ENCODE results near the gene TM4SF4.
A peak's percentile ranks its signal among the peaks of the same experiment; 100 is the strongest.
"Not testable (repeated sequence)": the region's sequence is repeated elsewhere in the genome, so short reads cannot be mapped to it uniquely, and the experiment has no call there.

Gene TM4SF4, protein sequence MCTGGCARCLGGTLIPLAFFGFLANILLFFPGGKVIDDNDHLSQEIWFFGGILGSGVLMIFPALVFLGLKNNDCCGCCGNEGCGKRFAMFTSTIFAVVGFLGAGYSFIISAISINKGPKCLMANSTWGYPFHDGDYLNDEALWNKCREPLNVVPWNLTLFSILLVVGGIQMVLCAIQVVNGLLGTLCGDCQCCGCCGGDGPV

GRCh38 chr3:149474250-149474817 lies at the start of gene TM4SF4:
Gene TM4SF4 (plus strand): TSS chr3:149474697. CDS start chr3:149474878, 181 bp downstream.
- no peak for DNase-seq (ENCODE audit: low read depth, low spot score)

DNA sequence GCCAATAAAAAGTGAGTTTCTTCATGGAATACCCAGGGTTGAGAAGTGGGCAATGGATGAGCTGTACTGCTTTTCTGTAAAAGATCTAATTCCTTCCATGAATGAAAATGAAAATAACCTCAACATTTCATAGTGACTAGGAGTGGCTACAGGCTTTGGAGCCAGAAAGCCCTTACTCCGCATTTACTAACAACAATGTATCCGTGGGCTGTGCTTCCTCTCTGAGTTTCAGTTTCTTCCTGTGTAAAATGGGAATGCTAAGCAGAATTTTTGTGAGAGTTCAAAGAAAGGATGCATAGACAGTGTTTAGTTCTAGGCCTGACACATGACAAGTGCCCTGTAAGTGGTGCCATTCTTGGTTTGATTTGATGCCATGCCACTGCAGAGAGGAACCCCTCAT lies 49.6 kb upstream of the TM4SF4 start:
- DNase-seq (ENCODE audit: low read depth, low spot score): no peak

GRCh38 chr3:149426325-149426724 lies 48.2 kb upstream of the TM4SF4 start:
- DNase-seq (ENCODE audit: low read depth, low spot score): no peak

- DNase-seq (ENCODE audit: low read depth, low spot score): no peak
Measured at GRCh38 chr3:149428087-149428486, 46.4 kb upstream of the TM4SF4 start.

DNA sequence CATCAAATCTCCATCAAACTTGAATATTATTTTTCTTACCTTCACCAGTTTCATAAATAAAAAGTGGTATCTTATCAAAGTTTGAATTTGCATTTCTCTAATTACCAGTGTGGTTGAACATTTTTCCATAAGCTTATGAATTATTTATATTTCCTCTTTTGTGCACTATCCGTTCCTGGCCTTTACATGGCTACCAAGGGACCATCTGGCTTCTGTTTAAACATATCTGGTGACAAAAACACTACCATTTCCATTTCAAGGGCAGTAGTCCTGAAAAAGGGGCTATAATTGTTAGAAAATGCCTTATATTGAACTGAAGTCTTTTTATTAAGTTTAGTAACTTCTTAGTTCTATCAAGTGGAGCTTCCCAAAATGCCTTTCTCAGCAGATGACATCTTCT lies 44.3 kb upstream of the TM4SF4 start:
- no peak for DNase-seq (ENCODE audit: low read depth, low spot score)

- DNase-seq (ENCODE audit: low read depth, low spot score): no peak
Measured at GRCh38 chr3:149432149-149432548, 42.3 kb upstream of the TM4SF4 start.

- no peak for DNase-seq (ENCODE audit: low read depth, low spot score)
Measured at GRCh38 chr3:149435996-149436885, 38.3 kb upstream of the TM4SF4 start.

DNA sequence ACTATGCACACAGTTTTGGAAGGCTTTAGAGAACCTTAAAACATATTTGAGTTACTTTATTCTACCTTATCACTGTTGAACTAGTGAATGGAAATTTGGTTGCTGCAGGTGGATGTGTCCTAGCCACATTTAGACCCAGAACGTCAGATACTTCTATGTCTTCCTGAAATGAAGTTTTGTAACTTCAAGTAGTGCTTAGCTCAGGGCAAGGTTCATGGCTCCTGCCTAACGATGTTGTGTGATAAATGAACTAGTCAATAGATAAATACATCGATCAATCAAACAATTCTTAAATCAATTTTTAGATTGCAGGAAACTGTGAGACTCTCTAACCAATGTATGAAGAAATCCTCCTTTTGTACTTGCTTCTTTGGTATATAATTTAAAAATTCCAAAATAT lies 37.2 kb upstream of the TM4SF4 start:
- no peak for DNase-seq (ENCODE audit: low read depth, low spot score)

- DNase-seq (ENCODE audit: low read depth, low spot score): no peak
Measured at GRCh38 chr3:149437710-149438109, 36.8 kb upstream of the TM4SF4 start.

DNA sequence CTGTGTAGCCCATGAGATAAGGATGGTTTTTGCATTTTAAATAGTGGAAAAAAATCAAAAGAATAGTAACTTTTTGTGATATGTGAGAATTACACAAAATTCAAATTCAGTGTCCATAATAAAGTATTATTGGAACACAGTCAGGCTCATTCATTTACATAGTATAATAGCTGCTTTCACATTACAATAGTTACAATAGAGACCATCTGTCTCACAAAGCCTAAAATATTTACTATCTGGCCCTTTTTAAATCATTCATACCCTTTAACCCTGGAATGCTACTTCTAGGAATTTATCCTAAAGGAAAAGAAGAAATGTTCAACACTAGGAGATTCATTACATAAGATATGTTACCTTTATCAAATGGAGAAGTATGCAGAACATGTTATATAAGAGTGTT lies 35.5 kb upstream of the TM4SF4 start:
- no peak for DNase-seq (ENCODE audit: low read depth, low spot score)

GRCh38 chr3:149441642-149442041 lies 32.9 kb upstream of the TM4SF4 start:
- no peak for DNase-seq (ENCODE audit: low read depth, low spot score)

GRCh38 chr3:149442043-149442442 lies 32.5 kb upstream of the TM4SF4 start:
- DNase-seq (ENCODE audit: low read depth, low spot score): no peak

- no peak for DNase-seq (ENCODE audit: low read depth, low spot score)
Measured at GRCh38 chr3:149442851-149443544, 31.5 kb upstream of the TM4SF4 start.

DNA sequence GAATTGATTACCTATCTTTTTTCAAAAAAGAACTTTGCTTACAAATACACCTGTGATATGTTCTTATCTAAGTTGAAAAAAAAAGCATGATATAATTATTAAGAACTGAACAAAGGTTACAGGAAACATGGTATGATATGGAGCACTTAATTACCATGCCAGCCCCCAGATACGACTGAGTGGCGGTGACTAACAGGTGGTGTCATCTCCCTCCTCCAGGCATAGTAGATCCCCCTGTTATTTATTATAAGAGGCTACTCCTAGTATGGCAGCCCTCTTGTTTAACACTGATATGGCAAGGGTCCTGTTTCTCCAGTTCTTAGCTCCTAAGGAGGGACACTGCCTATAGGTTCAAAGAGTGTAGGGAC lies 31.0 kb upstream of the TM4SF4 start:
- no peak for DNase-seq (ENCODE audit: low read depth, low spot score)

GRCh38 chr3:149444867-149445266 lies 29.6 kb upstream of the TM4SF4 start:
- DNase-seq (ENCODE audit: low read depth, low spot score): not testable (repeated sequence)

- no peak for DNase-seq (ENCODE audit: low read depth, low spot score)
Measured at GRCh38 chr3:149448331-149448831, 26.1 kb upstream of the TM4SF4 start.

DNA sequence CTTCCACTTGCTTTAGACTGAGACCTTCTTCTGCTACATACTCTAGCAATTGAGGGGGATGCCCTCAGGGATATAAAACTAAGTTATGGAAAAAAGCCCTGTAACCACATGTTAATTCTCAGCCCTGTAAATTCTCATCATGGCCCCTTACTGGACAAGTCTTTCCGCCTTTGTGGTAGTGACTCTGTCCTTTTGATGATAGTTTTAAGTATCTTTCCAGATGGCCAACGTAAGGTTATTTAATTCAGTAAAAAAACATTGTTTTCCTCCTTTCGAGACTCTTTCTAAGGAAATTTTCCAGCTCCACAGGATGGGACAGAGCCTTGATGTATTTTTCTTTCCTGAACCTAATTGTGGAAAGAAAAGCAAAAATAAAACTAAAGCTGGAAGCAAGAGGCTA lies 25.3 kb upstream of the TM4SF4 start:
- no peak for DNase-seq (ENCODE audit: low read depth, low spot score)

- DNase-seq (ENCODE audit: low read depth, low spot score): peak; percentile 84
Measured at GRCh38 chr3:149449799-149450198, 24.7 kb upstream of the TM4SF4 start.

DNA sequence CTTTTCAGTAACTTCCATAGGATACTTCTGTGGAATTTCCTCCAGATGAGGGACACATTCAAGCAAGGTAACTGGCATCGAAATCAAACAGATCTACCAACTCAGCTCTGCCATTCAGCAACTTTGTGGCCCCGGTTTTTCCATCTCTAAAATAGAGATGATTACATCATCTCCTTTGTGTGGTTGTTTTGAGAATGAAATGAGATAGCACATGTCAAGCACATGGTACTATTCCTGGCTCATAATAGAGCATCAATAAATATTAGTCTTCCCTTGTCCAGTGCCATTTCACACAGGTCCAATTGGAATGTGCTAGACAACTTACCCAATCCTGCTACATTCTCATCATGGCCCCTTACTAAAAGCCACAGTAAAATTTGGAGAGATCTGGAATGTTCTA lies 24.2 kb upstream of the TM4SF4 start:
- DNase-seq (ENCODE audit: low read depth, low spot score): no peak

- no peak for DNase-seq (ENCODE audit: low read depth, low spot score)
Measured at GRCh38 chr3:149452036-149452435, 22.5 kb upstream of the TM4SF4 start.

DNA sequence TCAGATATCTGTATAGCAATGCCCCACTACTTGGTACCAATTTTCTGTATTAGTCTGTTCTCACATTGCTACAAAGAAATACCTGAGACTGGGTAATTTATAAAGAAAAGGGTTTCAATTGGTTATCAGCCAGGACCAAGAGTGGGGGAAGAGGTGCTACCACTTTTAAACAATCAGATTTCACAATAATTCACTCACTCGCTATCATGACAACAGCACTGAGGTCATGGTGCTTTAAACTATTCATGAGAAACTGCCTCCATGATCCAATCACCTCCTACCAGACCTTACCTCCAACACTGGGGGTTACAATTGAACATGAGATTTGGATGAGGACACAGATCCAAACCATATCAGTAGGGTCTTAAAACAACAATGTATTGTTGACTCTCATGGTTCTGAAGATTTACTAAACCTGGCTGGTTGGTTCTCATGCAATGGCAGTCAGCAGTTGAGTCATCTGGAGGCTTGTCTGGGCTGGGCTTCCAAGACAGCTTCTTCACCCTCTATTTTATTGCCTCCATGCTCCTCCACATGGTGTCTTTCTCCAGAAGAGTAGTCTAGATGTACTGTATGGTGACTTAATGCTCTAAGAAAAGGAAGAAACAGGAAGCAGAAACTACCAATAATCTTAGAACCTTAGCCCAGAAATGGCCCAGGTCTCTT lies 21.2 kb upstream of the TM4SF4 start:
- no peak for DNase-seq (ENCODE audit: low read depth, low spot score)

DNA sequence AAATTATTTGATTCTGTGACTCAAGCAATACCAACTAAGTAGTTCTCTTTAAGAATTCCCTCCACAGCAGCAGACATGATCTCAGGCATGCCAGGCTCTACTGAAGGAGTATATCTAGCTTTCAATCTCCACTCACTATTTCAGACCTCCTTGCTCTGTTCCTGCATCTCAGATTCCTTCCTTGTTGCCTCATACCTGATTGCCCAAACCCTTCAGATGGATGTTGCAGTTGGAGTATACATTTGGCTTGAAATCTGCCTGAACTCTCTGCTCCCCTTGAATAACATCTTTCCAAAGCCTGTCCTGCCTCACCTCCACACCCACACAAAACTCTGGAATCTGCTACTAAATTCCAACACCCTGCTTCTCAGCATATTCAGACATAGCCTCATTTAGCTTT lies 19.8 kb upstream of the TM4SF4 start:
- DNase-seq (ENCODE audit: low read depth, low spot score): no peak

Measured in ELF-1 (cell line).